WTC11 (cell line): ENCODE data around the gene ANKRD9. TPM values are rescaled to one million over a fixed set of nuclear protein-coding genes. Genes with fewer than 3 reads are reported as not detected.
A peak's percentile ranks its signal among the peaks of the same experiment; 100 is the strongest.

Experiments used
- ARID4B ChIP-seq: sonication (generic); formaldehyde crosslinking; IDR thresholded peaks from 2 replicates; pipeline ENCODE4 v1.8.0; 2023; ENCODE audit warnings: missing genetic modification reagents, mild to moderate bottlenecking, borderline replicate concordance
- ATF2 ChIP-seq: sonication (generic); formaldehyde crosslinking; IDR thresholded peaks from 2 replicates; pipeline ENCODE4 v1.8.1; 2022; ENCODE audit warnings: low read depth, missing genetic modification reagents, borderline replicate concordance
- ESRRA ChIP-seq: sonication (generic); formaldehyde crosslinking; IDR thresholded peaks from 2 replicates; pipeline ENCODE4 v1.8.1; 2022; ENCODE audit warnings: mild to moderate bottlenecking, missing genetic modification reagents, borderline replicate concordance
- ETV6 ChIP-seq: sonication (generic); formaldehyde crosslinking; IDR thresholded peaks from 2 replicates; pipeline ENCODE4 v1.8.1; 2022; ENCODE audit warnings: mild to moderate bottlenecking, missing genetic modification reagents
- FOXJ3 ChIP-seq: sonication (generic); formaldehyde crosslinking; IDR thresholded peaks from 2 replicates; pipeline ENCODE4 v1.9.0; 2021; ENCODE audit warnings: missing genetic modification reagents, mild to moderate bottlenecking, borderline replicate concordance
- FOXP4 ChIP-seq: sonication (generic); formaldehyde crosslinking; IDR thresholded peaks from 2 replicates; pipeline ENCODE4 v1.8.0; 2022; ENCODE audit warnings: mild to moderate bottlenecking, missing genetic modification reagents
- HMGXB4 ChIP-seq: sonication (generic); formaldehyde crosslinking; IDR thresholded peaks from 2 replicates; pipeline ENCODE4 v1.8.1; 2023; ENCODE audit warnings: mild to moderate bottlenecking, moderate library complexity, missing genetic modification reagents
- JAZF1 ChIP-seq: fragments of 250-450 bp; sonication (Bioruptor Pico); IDR thresholded peaks from 2 replicates; pipeline ENCODE4 v1.9.0; 2021; ENCODE audit warnings: moderate library complexity, mild to moderate bottlenecking, inconsistent platforms
- NFATC4 ChIP-seq: fragments of 250-450 bp; sonication (Bioruptor Pico); IDR thresholded peaks from 2 replicates; pipeline ENCODE4 v1.9.0; 2021; ENCODE audit warnings: mild to moderate bottlenecking
- NR1H2 ChIP-seq: sonication (generic); formaldehyde crosslinking; IDR thresholded peaks from 2 replicates; pipeline ENCODE4 v1.9.0; 2021; ENCODE audit warnings: mild to moderate bottlenecking, moderate library complexity, missing genetic modification reagents
- NR2C2 ChIP-seq: sonication (generic); formaldehyde crosslinking; IDR thresholded peaks from 2 replicates; pipeline ENCODE4 v1.8.0; 2022; ENCODE audit warnings: mild to moderate bottlenecking, missing genetic modification reagents
- TEAD4 ChIP-seq: sonication (generic); formaldehyde crosslinking; IDR thresholded peaks from 2 replicates; pipeline ENCODE4 v1.8.0; 2022; ENCODE audit warnings: mild to moderate bottlenecking, missing genetic modification reagents
- ZMAT4 ChIP-seq: fragments of 250-450 bp; sonication (Bioruptor Pico); IDR thresholded peaks from 2 replicates; pipeline ENCODE4 v1.9.0; 2021; ENCODE audit warnings: mild to moderate bottlenecking
- ZNF219 ChIP-seq: sonication (generic); formaldehyde crosslinking; IDR thresholded peaks from 2 replicates; pipeline ENCODE4 v1.8.0; 2023; ENCODE audit warnings: missing genetic modification reagents, mild to moderate bottlenecking, borderline replicate concordance
- ZNF423 ChIP-seq: fragments of 250-450 bp; sonication (Bioruptor Pico); IDR thresholded peaks from 2 replicates; pipeline ENCODE4 v2.1.2; 2022; ENCODE audit warnings: mild to moderate bottlenecking, moderate library complexity
- ZNF425 ChIP-seq: fragments of 250-450 bp; sonication (Bioruptor Pico); conservative IDR thresholded peaks from 2 replicates; pipeline ENCODE4 v1.9.0; 2021; ENCODE audit warnings: mild to moderate bottlenecking
- ZNF512 ChIP-seq: sonication (generic); formaldehyde crosslinking; IDR thresholded peaks from 2 replicates; pipeline ENCODE4 v1.8.1; 2022; ENCODE audit warnings: missing genetic modification reagents, borderline replicate concordance
- total RNA-seq: library from RNA; stranded (reverse); gene quantifications from 3 replicates; pipeline ENCODE4 v1.2.3, GENCODE V29; 2021
- TF ChIP-seq, protein P1 (sequence below): sonication (generic); formaldehyde crosslinking; IDR thresholded peaks from 2 replicates; pipeline ENCODE4 v1.8.1; 2023; ENCODE audit warnings: mild to moderate bottlenecking, missing genetic modification reagents
- TF ChIP-seq, protein P2 (sequence below): fragments of 250-450 bp; sonication (Bioruptor Pico); IDR thresholded peaks from 2 replicates; pipeline ENCODE4 v2.1.2; 2022; ENCODE audit warnings: mild to moderate bottlenecking, moderate library complexity

The ANKRD9 gene
- total RNA-seq, 1 experiment from 2014 or later: 63.8 TPM

- TF ChIP-seq ZMAT4 (CRISPR knock-in tag): no peak
- peak; percentile 9; the same call in 1 of the 2 replicates for TF ChIP-seq ESRRA (CRISPR knock-in tag)
- TF ChIP-seq NFATC4: no peak
- TF ChIP-seq ARID4B (CRISPR knock-in tag): no peak; the same call in 1 of the 2 replicates
- no peak for TF ChIP-seq JAZF1 (CRISPR knock-in tag)
- TF ChIP-seq, protein P1, sequence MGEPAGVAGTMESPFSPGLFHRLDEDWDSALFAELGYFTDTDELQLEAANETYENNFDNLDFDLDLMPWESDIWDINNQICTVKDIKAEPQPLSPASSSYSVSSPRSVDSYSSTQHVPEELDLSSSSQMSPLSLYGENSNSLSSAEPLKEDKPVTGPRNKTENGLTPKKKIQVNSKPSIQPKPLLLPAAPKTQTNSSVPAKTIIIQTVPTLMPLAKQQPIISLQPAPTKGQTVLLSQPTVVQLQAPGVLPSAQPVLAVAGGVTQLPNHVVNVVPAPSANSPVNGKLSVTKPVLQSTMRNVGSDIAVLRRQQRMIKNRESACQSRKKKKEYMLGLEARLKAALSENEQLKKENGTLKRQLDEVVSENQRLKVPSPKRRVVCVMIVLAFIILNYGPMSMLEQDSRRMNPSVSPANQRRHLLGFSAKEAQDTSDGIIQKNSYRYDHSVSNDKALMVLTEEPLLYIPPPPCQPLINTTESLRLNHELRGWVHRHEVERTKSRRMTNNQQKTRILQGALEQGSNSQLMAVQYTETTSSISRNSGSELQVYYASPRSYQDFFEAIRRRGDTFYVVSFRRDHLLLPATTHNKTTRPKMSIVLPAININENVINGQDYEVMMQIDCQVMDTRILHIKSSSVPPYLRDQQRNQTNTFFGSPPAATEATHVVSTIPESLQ (CRISPR knock-in tag): no peak
- TF ChIP-seq ZNF219 (CRISPR knock-in tag): no peak
- TF ChIP-seq FOXP4 (CRISPR knock-in tag): peak; percentile 13; the same call in 1 of the 2 replicates
- TF ChIP-seq ZNF512 (CRISPR knock-in tag): no peak
- TF ChIP-seq TEAD4: no peak
- peak; percentile 78; the same call in 1 of the 2 replicates for TF ChIP-seq ZNF423 (CRISPR knock-in tag)
- TF ChIP-seq ZNF425: no peak
- peak; percentile 57; the same call in 1 of the 2 replicates for TF ChIP-seq HMGXB4 (CRISPR knock-in tag)
- TF ChIP-seq, protein P2, sequence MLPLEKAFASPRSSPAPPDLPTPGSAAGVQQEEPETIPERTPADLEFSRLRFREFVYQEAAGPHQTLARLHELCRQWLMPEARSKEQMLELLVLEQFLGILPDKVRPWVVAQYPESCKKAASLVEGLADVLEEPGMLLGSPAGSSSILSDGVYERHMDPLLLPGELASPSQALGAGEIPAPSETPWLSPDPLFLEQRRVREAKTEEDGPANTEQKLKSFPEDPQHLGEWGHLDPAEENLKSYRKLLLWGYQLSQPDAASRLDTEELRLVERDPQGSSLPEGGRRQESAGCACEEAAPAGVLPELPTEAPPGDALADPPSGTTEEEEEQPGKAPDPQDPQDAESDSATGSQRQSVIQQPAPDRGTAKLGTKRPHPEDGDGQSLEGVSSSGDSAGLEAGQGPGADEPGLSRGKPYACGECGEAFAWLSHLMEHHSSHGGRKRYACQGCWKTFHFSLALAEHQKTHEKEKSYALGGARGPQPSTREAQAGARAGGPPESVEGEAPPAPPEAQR (CRISPR knock-in tag): no peak
- no peak for TF ChIP-seq NR1H2
- TF ChIP-seq NR2C2 (CRISPR knock-in tag): no peak
- TF ChIP-seq ETV6: 0 out of 2 replicates have a peak, but pooled peaks have one; percentile 6
- TF ChIP-seq FOXJ3 (CRISPR knock-in tag): no peak
- no peak for TF ChIP-seq ATF2 (CRISPR knock-in tag)
These were observed 7.2 kb upstream of the ANKRD9 start (continued) for GRCh38 chr14:102516531-102517391.
